Aorta (tissue), 5 donors: ENCODE data around the gene MAX. TPM values are rescaled to one million over a fixed set of nuclear protein-coding genes. Genes with fewer than 3 reads are reported as not detected.

Source experiments
- ATAC-seq: fragments of 200-7000 bp; cut with Tn5 transposase; one replicate; pipeline ENCODE4 v1.9.1; 2022; ENCODE audit warnings: moderate library complexity; ENCODE audit not compliant: low FRiP score
- DNase-seq, 2 donors: peaks; one replicate each; pipeline ENCODE4 v3.0.0-alpha.2; 2020
- H3K27ac ChIP-seq, 2 donors: one replicate each; pipeline ENCODE4 v1.5.1; 2013; ENCODE audit warnings: low read length in 2 of 2, mild to moderate bottlenecking in 2 of 2, moderate library complexity in 2 of 2, control low read depth in 1 of 2, inconsistent platforms in 1 of 2, low read depth in 1 of 2
- H3K27me3 ChIP-seq, 2 donors: one replicate each; pipeline ENCODE4 v1.6.1; 2013; ENCODE audit warnings: control low read depth in 1 of 2, low read length in 1 of 2, mild to moderate bottlenecking in 1 of 2, moderate library complexity in 1 of 2; ENCODE audit not compliant: insufficient read depth in 2 of 2, control insufficient read depth in 1 of 2
- H3K36me3 ChIP-seq, 2 donors: one replicate each; pipeline ENCODE4 v1.6.1; 2013; ENCODE audit warnings: control low read depth in 1 of 2, low read length in 1 of 2, mild to moderate bottlenecking in 1 of 2; ENCODE audit not compliant: insufficient read depth in 2 of 2, control insufficient read depth in 1 of 2
- H3K4me1 ChIP-seq, 2 donors: one replicate each; pipeline ENCODE4 v1.6.1; 2013; ENCODE audit warnings: low read length in 2 of 2, control low read depth in 1 of 2, mild to moderate bottlenecking in 1 of 2, moderate library complexity in 1 of 2; ENCODE audit not compliant: insufficient read depth in 2 of 2, control insufficient read depth in 1 of 2
- H3K4me3 ChIP-seq, 2 donors: one replicate each; pipeline ENCODE4 v1.5.1; 2013; ENCODE audit warnings: low read length in 2 of 2, control low read depth in 1 of 2, mild to moderate bottlenecking in 1 of 2
- H3K9me3 ChIP-seq: one replicate; pipeline ENCODE4 v1.6.1; 2013; ENCODE audit warnings: mild to moderate bottlenecking, low read length; ENCODE audit not compliant: control insufficient read depth
- WGBS, 2 donors: extraction: QIAGEN DNeasy Blood & Tissue Kit; methylation state at CpG; one replicate each; pipeline ENCODE4 v1.1.7; 2013; 5-methylcytosine and 5-hydroxymethylcytosine counted together
- intact Hi-C, 2 donors: fragments of 100-400 bp; cut with DNase I; formaldehyde crosslinking; loops; one replicate each; pipeline versions ENCODE4 v1.14.2 to v1.15.0; 2022
- polyA plus RNA-seq, 2 donors: library from polyadenylated mRNA; stranded (reverse); fragments of 200-250 nt; gene quantifications; one replicate each; pipeline ENCODE4 v1.2.3, GENCODE V29; 2013
- total RNA-seq, 2 donors: library from RNA; stranded (reverse); fragmentation: NEBNext Ultra II Directional; extraction: Animal tissue kit (Norgen Biotek cat#: 25700); gene quantifications; one replicate each; pipeline ENCODE4 v1.2.1, GENCODE V29; 2021
- donor health status: healthy with polysubstance abuse.
- donor health status: Bipolar disorder and iron deficiency.
- donor health status: DM: no; HTN: no; CAD: no.
- donor health status: DM: no; HTN: no; CAD: no.
- donor health status: DM: yes; HTN: yes; CAD: no.

The MAX gene
- total and polyA plus RNA-seq, 4 donors, result 42.6 to 98.0 (median 63.6) TPM

GRCh38 chr14:65053466-65053865 lies 48.9 kb downstream of the MAX start:
- Histone ChIP-seq H3K27me3 (no peaks in the 10 kb centered on the region), H3K4me1 (no peaks in the 10 kb centered on the region), H3K27ac (no peak overlapping the region), H3K4me3 (no peak overlapping the region), H3K9me3 (no peaks in the 10 kb centered on the region), H3K36me3 (peaks cover 0 to 4% of the 10 kb centered on the region in 2 donors)
- ATAC-seq (no peak), DNase-seq (no peak)
- 89 to 91% methylated on average over 3 of the region's 3 CpGs for WGBS, 2 donors
- intact Hi-C loops, result no loop called here

GRCh38 chr14:65052832-65053231 lies 49.5 kb downstream of the MAX start:
- WGBS, 2 donors, result 81 to 82% methylated on average over 4 of the region's 4 CpGs
- ATAC-seq, result no peak
- peaks cover 0 to 4% of the 10 kb centered on the region in 2 donors for H3K36me3 ChIP-seq

GRCh38 chr14:65045709-65046108 lies 56.6 kb downstream of the MAX start:
- no peak overlapping the region for H3K4me3 ChIP-seq
- DNase-seq (no peak), ATAC-seq (no peak)
- no peaks in the 10 kb centered on the region for H3K9me3 ChIP-seq
- 92 to 95% methylated on average over 4 of the region's 4 CpGs for WGBS, 2 donors
- no peaks in the 10 kb centered on the region for H3K27me3 ChIP-seq
- H3K36me3 ChIP-seq, result peaks cover 0 to 7% of the 10 kb centered on the region in 2 donors
- intact Hi-C loops, result no loop called here
- H3K27ac ChIP-seq, result no peak overlapping the region
- no peaks in the 10 kb centered on the region for H3K4me1 ChIP-seq

More at GRCh38 chr14:65052832-65053231, 49.5 kb downstream of the MAX start:
- Histone ChIP-seq H3K27ac (no peak overlapping the region), H3K9me3 (no peaks in the 10 kb centered on the region), H3K27me3 (no peaks in the 10 kb centered on the region), H3K4me3 (no peak overlapping the region), H3K4me1 (no peaks in the 10 kb centered on the region)
- DNase-seq, result no peak
- intact Hi-C loops, result no loop called here

GRCh38 chr14:65045006-65045405 lies 57.3 kb downstream of the MAX start:
- Histone ChIP-seq H3K9me3 (no peaks in the 10 kb centered on the region), H3K4me3 (no peak overlapping the region), H3K4me1 (no peaks in the 10 kb centered on the region), H3K27ac (no peak overlapping the region), H3K36me3 (peaks cover 0 to 7% of the 10 kb centered on the region in 2 donors), H3K27me3 (no peaks in the 10 kb centered on the region)
- intact Hi-C loops, result no loop called here
- ATAC-seq (no peak), DNase-seq (no peak)
- 94% methylated on average over 5 of the region's 5 CpGs for WGBS, 2 donors

- 95 to 96% methylated on average over 9 of the region's 9 CpGs for WGBS, 2 donors
- intact Hi-C loops, result no loop called here
- Histone ChIP-seq H3K4me3 (no peak overlapping the region), H3K27me3 (no peaks in the 10 kb centered on the region), H3K36me3 (peaks cover 0 to 7% of the 10 kb centered on the region in 2 donors), H3K4me1 (no peaks in the 10 kb centered on the region), H3K9me3 (no peaks in the 10 kb centered on the region), H3K27ac (no peak overlapping the region)
- DNase-seq (peak in 1 of 2 donors; percentile 75), ATAC-seq (no peak)
Observed at GRCh38 chr14:65044596-65044959, 57.7 kb downstream of the MAX start.

- Histone ChIP-seq H3K9me3 (no peaks in the 10 kb centered on the region), H3K27ac (no peak overlapping the region), H3K4me3 (no peak overlapping the region), H3K36me3 (peaks cover 0 to 7% of the 10 kb centered on the region in 2 donors), H3K27me3 (no peaks in the 10 kb centered on the region), H3K4me1 (no peaks in the 10 kb centered on the region)
- DNase-seq, result no peak
- intact Hi-C loops, result no loop called here
- WGBS, 2 donors, result 88 to 90% methylated on average over 12 of the region's 12 CpGs
- no peak for ATAC-seq
Observed at GRCh38 chr14:65043893-65044595, 58.3 kb downstream of the MAX start.

- Histone ChIP-seq H3K27me3 (no peaks in the 10 kb centered on the region), H3K4me1 (no peaks in the 10 kb centered on the region), H3K27ac (no peak overlapping the region), H3K36me3 (peaks cover 0 to 7% of the 10 kb centered on the region in 2 donors), H3K9me3 (no peaks in the 10 kb centered on the region), H3K4me3 (no peak overlapping the region)
- ATAC-seq (no peak), DNase-seq (peak in 1 of 2 donors; percentile 66)
- intact Hi-C loops, result no loop called here
- 84 to 85% methylated on average over 8 of the region's 8 CpGs for WGBS, 2 donors
Observed at GRCh38 chr14:65042731-65043372, 59.5 kb downstream of the MAX start.

- Histone ChIP-seq H3K4me1 (no peaks in the 10 kb centered on the region), H3K36me3 (peaks cover 0 to 7% of the 10 kb centered on the region in 2 donors), H3K4me3 (no peak overlapping the region), H3K9me3 (no peaks in the 10 kb centered on the region), H3K27me3 (no peaks in the 10 kb centered on the region), H3K27ac (no peak overlapping the region)
- ATAC-seq (no peak), DNase-seq (no peak)
- 91 to 94% methylated on average over 3 of the region's 3 CpGs for WGBS, 2 donors
- intact Hi-C loops, result no loop called here
Observed at GRCh38 chr14:65042296-65042695, 60.0 kb downstream of the MAX start.

GRCh38 chr14:65041434-65041915 lies 60.8 kb downstream of the MAX start:
- intact Hi-C loops, result no loop called here
- DNase-seq, result no peak
- Histone ChIP-seq H3K36me3 (peaks cover 0 to 7% of the 10 kb centered on the region in 2 donors), H3K9me3 (no peaks in the 10 kb centered on the region), H3K27me3 (no peaks in the 10 kb centered on the region), H3K4me1 (no peaks in the 10 kb centered on the region), H3K4me3 (no peak overlapping the region), H3K27ac (no peak overlapping the region)
- ATAC-seq, result no peak
- 94 to 99% methylated on average over 7 of the region's 7 CpGs for WGBS, 2 donors
